ENCODE measurements around the gene CORO2A.

DNA sequence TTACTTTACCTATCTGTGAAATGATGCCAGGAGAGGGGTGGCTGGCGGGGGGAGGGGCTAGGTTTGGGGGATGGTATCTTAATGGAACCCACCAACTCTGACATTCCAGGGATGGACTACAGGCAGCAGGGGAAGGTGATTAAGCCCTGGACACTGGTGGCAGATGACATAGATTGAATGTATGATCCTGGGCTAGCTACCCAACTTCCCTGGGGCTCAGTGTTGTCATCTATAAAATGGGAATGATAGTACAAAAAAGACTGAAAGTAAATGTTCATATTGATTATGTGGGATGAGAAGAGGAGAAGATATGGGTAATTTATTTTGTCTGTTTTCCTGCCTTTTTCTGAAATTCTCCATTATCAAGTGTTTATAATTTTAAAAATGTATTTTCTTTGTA, 6.2 kb downstream of the CORO2A start:
- TF ChIP-seq, protein P1, sequence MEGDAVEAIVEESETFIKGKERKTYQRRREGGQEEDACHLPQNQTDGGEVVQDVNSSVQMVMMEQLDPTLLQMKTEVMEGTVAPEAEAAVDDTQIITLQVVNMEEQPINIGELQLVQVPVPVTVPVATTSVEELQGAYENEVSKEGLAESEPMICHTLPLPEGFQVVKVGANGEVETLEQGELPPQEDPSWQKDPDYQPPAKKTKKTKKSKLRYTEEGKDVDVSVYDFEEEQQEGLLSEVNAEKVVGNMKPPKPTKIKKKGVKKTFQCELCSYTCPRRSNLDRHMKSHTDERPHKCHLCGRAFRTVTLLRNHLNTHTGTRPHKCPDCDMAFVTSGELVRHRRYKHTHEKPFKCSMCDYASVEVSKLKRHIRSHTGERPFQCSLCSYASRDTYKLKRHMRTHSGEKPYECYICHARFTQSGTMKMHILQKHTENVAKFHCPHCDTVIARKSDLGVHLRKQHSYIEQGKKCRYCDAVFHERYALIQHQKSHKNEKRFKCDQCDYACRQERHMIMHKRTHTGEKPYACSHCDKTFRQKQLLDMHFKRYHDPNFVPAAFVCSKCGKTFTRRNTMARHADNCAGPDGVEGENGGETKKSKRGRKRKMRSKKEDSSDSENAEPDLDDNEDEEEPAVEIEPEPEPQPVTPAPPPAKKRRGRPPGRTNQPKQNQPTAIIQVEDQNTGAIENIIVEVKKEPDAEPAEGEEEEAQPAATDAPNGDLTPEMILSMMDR (IDR thresholded peaks at IDR 0.05) = no peak
- TF ChIP-seq POLR2A (IDR thresholded peaks at IDR 0.05) (no peak), POLR2AphosphoS5 (IDR thresholded peaks at IDR 0.05) (no peak), EP300 (IDR thresholded peaks at IDR 0.05) (no peak)
